Mesenchymal stem cell (in vitro differentiated cells and primary cell): ENCODE results near the gene C2CD2.

Experiments
- DNase-seq: peaks from one replicate; pipeline ENCODE4 v3.0.0-alpha.2; 2013
- H2AFZ ChIP-seq: one replicate; pipeline ENCODE4 v1.6.1; 2013; ENCODE audit warnings: low read depth, mild to moderate bottlenecking, control low read depth, inconsistent platforms, low read length, moderate library complexity
- H2AK5ac ChIP-seq: 2 replicates; pipeline ENCODE4 v1.6.1; 2013; ENCODE audit warnings: low read length, moderate library complexity, mild to moderate bottlenecking, inconsistent platforms; ENCODE audit not compliant: severe bottlenecking
- H2BK120ac ChIP-seq: one replicate; pipeline ENCODE4 v1.6.1; 2013; ENCODE audit warnings: low read depth, mild to moderate bottlenecking, inconsistent platforms, low read length, moderate library complexity
- H2BK12ac ChIP-seq, 2 experiments: one replicate each; pipeline ENCODE4 v1.6.1; 2013; ENCODE audit warnings: inconsistent platforms in 2 of 2, low read length in 2 of 2, mild to moderate bottlenecking in 2 of 2, moderate library complexity in 2 of 2, control low read depth in 1 of 2
- H2BK15ac ChIP-seq: one replicate; pipeline ENCODE4 v1.6.1; 2013; ENCODE audit warnings: mild to moderate bottlenecking, low read depth, inconsistent platforms; ENCODE audit not compliant: poor library complexity, severe bottlenecking
- H2BK5ac ChIP-seq: 2 replicates; pipeline ENCODE4 v1.6.1; 2013; ENCODE audit warnings: low read depth, mild to moderate bottlenecking, low read length, control low read depth, inconsistent platforms; ENCODE audit not compliant: poor library complexity, severe bottlenecking
- H3K14ac ChIP-seq, 2 experiments: one replicate each; pipeline ENCODE4 v1.6.1; 2013; ENCODE audit warnings: inconsistent platforms in 2 of 2, low read length in 2 of 2, control low read depth in 1 of 2, mild to moderate bottlenecking in 1 of 2, moderate library complexity in 1 of 2
- H3K18ac ChIP-seq, 2 experiments: one replicate each; pipeline ENCODE4 v1.6.1; 2013; ENCODE audit warnings: inconsistent platforms in 2 of 2, low read length in 2 of 2, control low read depth in 1 of 2, low read depth in 1 of 2, mild to moderate bottlenecking in 1 of 2
- H3K23ac ChIP-seq, 2 experiments: one replicate each; pipeline ENCODE4 v1.6.1; 2013; ENCODE audit warnings: inconsistent platforms in 2 of 2, low read length in 2 of 2, mild to moderate bottlenecking in 2 of 2, moderate library complexity in 2 of 2, control low read depth in 1 of 2
- H3K27ac ChIP-seq: 2 replicates; pipeline ENCODE4 v1.5.1; 2013; ENCODE audit warnings: mild to moderate bottlenecking, moderate library complexity, low read length, control low read depth, inconsistent platforms; ENCODE audit not compliant: poor library complexity, severe bottlenecking
- H3K27me3 ChIP-seq, 2 experiments: 2 replicates each; pipeline versions ENCODE4 v1.6.1 to v1.7.0; 2013; ENCODE audit warnings: low read length in 2 of 2, mild to moderate bottlenecking in 2 of 2, moderate library complexity in 2 of 2, control low read depth in 1 of 2, inconsistent platforms in 1 of 2; ENCODE audit not compliant: control insufficient read depth in 1 of 2, insufficient read depth in 1 of 2
- H3K36me3 ChIP-seq, 2 experiments: 2 replicates each; pipeline versions ENCODE4 v1.6.1 to v1.7.0; 2013; ENCODE audit warnings: low read length in 2 of 2, control low read depth in 1 of 2, inconsistent platforms in 1 of 2, low read depth in 1 of 2, mild to moderate bottlenecking in 1 of 2; ENCODE audit not compliant: insufficient read depth in 2 of 2, control insufficient read depth in 1 of 2
- H3K4ac ChIP-seq, 2 experiments: one replicate each; pipeline ENCODE4 v1.6.1; 2013; ENCODE audit warnings: inconsistent platforms in 2 of 2, low read length in 2 of 2, mild to moderate bottlenecking in 2 of 2, moderate library complexity in 2 of 2, control low read depth in 1 of 2, low read depth in 1 of 2
- H3K4me1 ChIP-seq: 2 replicates; pipeline ENCODE4 v1.6.1; 2013; ENCODE audit warnings: low read depth, low read length, control low read depth; ENCODE audit not compliant: control insufficient read depth, insufficient read depth
- H3K4me2 ChIP-seq: 2 replicates; pipeline ENCODE4 v1.6.1; 2013; ENCODE audit warnings: low read length, mild to moderate bottlenecking, inconsistent platforms; ENCODE audit not compliant: poor library complexity, severe bottlenecking
- H3K4me3 ChIP-seq, 2 experiments: 2 replicates each; pipeline versions ENCODE4 v1.5.1 to v1.7.0; 2013; ENCODE audit warnings: low read length in 2 of 2, mild to moderate bottlenecking in 2 of 2, control low read depth in 1 of 2, low read depth in 1 of 2; ENCODE audit not compliant: insufficient read depth in 1 of 2
- H3K79me1 ChIP-seq: replicated peaks from 2 replicates; pipeline ENCODE4 v1.6.1; 2013; ENCODE audit warnings: mild to moderate bottlenecking, control low read depth, low read length, inconsistent platforms; ENCODE audit not compliant: poor library complexity, severe bottlenecking
- H3K9ac ChIP-seq: 2 replicates; pipeline ENCODE4 v1.7.0; 2013; ENCODE audit warnings: mild to moderate bottlenecking, low read length, moderate library complexity
- H3K9me3 ChIP-seq: 2 replicates; pipeline ENCODE4 v1.7.0; 2013; ENCODE audit warnings: mild to moderate bottlenecking, low read length; ENCODE audit not compliant: control insufficient read depth
- H4K8ac ChIP-seq: one replicate; pipeline ENCODE4 v1.6.1; 2013; ENCODE audit warnings: inconsistent platforms, mild to moderate bottlenecking, low read length, moderate library complexity
- H4K91ac ChIP-seq: one replicate; pipeline ENCODE4 v1.6.1; 2013; ENCODE audit warnings: mild to moderate bottlenecking, low read length, inconsistent platforms
- WGBS: methylation state at CpG from one replicate; pipeline ENCODE4 v1.1.7; 2013; ENCODE audit warnings: mixed read lengths; 5-methylcytosine and 5-hydroxymethylcytosine counted together

C2CD2 gene

GRCh38 chr21:41921021-41921420, 32.8 kb downstream of the C2CD2 start:
- no peak overlapping the region for H3K14ac ChIP-seq
- no peak overlapping the region for H4K8ac ChIP-seq
- peaks cover 34 to 44% of the 10 kb centered on the region in 2 experiments for H3K36me3 ChIP-seq
- H2AFZ ChIP-seq, result no peak overlapping the region
- no peak overlapping the region for H3K27ac ChIP-seq
- no peak overlapping the region for H3K4ac ChIP-seq
- peaks cover 22% of the 10 kb centered on the region for H3K79me1 ChIP-seq
- H2BK5ac ChIP-seq, result no peak overlapping the region
- no peak overlapping the region for H2BK12ac ChIP-seq
- peaks cover 4% of the 10 kb centered on the region for H3K4me1 ChIP-seq
- H3K9ac ChIP-seq, result no peak overlapping the region
- H4K91ac ChIP-seq, result no peak overlapping the region
- no peak overlapping the region for H3K23ac ChIP-seq
- peaks cover 2% of the 10 kb centered on the region for H3K9me3 ChIP-seq
- H2BK15ac ChIP-seq, result no peak overlapping the region
- WGBS, result 82% methylated on average over 4 of the region's 7 CpGs
- no peak for DNase-seq
- no peak overlapping the region for H3K4me2 ChIP-seq
- H2BK120ac ChIP-seq, result no peak overlapping the region
- H3K4me3 ChIP-seq, result no peak overlapping the region
- H2AK5ac ChIP-seq, result no peak overlapping the region
- H3K27me3 ChIP-seq, result no peaks in the 10 kb centered on the region
- H3K18ac ChIP-seq, result no peak overlapping the region

GRCh38 chr21:41920476-41920875, 33.3 kb downstream of the C2CD2 start:
- Histone ChIP-seq H3K36me3 (peaks cover 39 to 49% of the 10 kb centered on the region in 2 experiments), H3K14ac (no peak overlapping the region), H3K27ac (no peak overlapping the region), H3K9ac (no peak overlapping the region), H3K23ac (no peak overlapping the region), H4K8ac (no peak overlapping the region), H2BK120ac (no peak overlapping the region), H3K4ac (no peak overlapping the region), H4K91ac (no peak overlapping the region), H3K4me3 (no peak overlapping the region), H3K4me2 (no peak overlapping the region), H3K18ac (no peak overlapping the region), H2BK5ac (no peak overlapping the region), H2BK15ac (no peak overlapping the region), H3K79me1 (peaks cover 17% of the 10 kb centered on the region), H2AK5ac (no peak overlapping the region), H2AFZ (no peak overlapping the region), H3K9me3 (peaks cover 3% of the 10 kb centered on the region), H2BK12ac (no peak overlapping the region), H3K27me3 (no peaks in the 10 kb centered on the region), H3K4me1 (peaks cover 2% of the 10 kb centered on the region)
- no peak for DNase-seq
- WGBS, result 80% methylated on average over 4 of the region's 5 CpGs

- DNase-seq, result no peak
- peaks cover 42 to 55% of the 10 kb centered on the region in 2 experiments for H3K36me3 ChIP-seq
- H3K27ac ChIP-seq, result no peak overlapping the region
- H3K4me3 ChIP-seq, result no peak overlapping the region
- no peak overlapping the region for H3K4ac ChIP-seq
- peaks cover 3% of the 10 kb centered on the region for H3K9me3 ChIP-seq
- H2BK120ac ChIP-seq, result no peak overlapping the region
- peaks cover 14% of the 10 kb centered on the region for H3K79me1 ChIP-seq
- H4K91ac ChIP-seq, result no peak overlapping the region
- H3K4me2 ChIP-seq, result no peak overlapping the region
- H3K23ac ChIP-seq, result no peak overlapping the region
- no peaks in the 10 kb centered on the region for H3K27me3 ChIP-seq
- H3K4me1 ChIP-seq, result peaks cover 2% of the 10 kb centered on the region
- H3K14ac ChIP-seq, result no peak overlapping the region
- no peak overlapping the region for H4K8ac ChIP-seq
- no peak overlapping the region for H3K9ac ChIP-seq
- H2AK5ac ChIP-seq, result no peak overlapping the region
- H2BK15ac ChIP-seq, result no peak overlapping the region
- H2AFZ ChIP-seq, result no peak overlapping the region
- H3K18ac ChIP-seq, result no peak overlapping the region
- no peak overlapping the region for H2BK12ac ChIP-seq
- no peak overlapping the region for H2BK5ac ChIP-seq
- WGBS, result 94% methylated on average over 15 of the region's 15 CpGs
Observed at GRCh38 chr21:41919666-41920398, 34.0 kb downstream of the C2CD2 start.

- Histone ChIP-seq H2BK120ac (no peak overlapping the region), H3K36me3 (peaks cover 51 to 64% of the 10 kb centered on the region in 2 experiments), H3K4me3 (no peak overlapping the region), H3K18ac (no peak overlapping the region), H3K27me3 (no peaks in the 10 kb centered on the region), H3K4ac (no peak overlapping the region), H3K4me1 (peaks cover 2% of the 10 kb centered on the region), H2AK5ac (no peak overlapping the region), H3K14ac (no peak overlapping the region), H3K9me3 (peaks cover 3% of the 10 kb centered on the region), H3K27ac (no peak overlapping the region), H2AFZ (no peak overlapping the region), H3K4me2 (no peak overlapping the region), H4K91ac (no peak overlapping the region), H2BK15ac (no peak overlapping the region), H2BK5ac (no peak overlapping the region), H3K23ac (no peak overlapping the region), H4K8ac (no peak overlapping the region), H3K79me1 (peaks cover 10% of the 10 kb centered on the region), H3K9ac (no peak overlapping the region), H2BK12ac (no peak overlapping the region)
- no peak for DNase-seq
- 98% methylated on average over 13 of the region's 15 CpGs for WGBS
Observed at GRCh38 chr21:41918561-41919358, 35.1 kb downstream of the C2CD2 start.
